HL-60 (cell line): ENCODE data around the gene CARM1.

ENCODE experiments used
- DNase-seq, 2 experiments: peaks; one replicate each; pipeline ENCODE4 v3.0.0-alpha.2; 2010 to 2020; ENCODE audit warnings: low read depth in 1 of 2, low spot score in 1 of 2
- H3K27ac ChIP-seq: fragments of 250-450 bp; sonication (Bioruptor Pico); replicated peaks from 2 replicates; pipeline ENCODE4 v1.5.1; 2020; ENCODE audit warnings: mild to moderate bottlenecking, moderate library complexity
- H3K27me3 ChIP-seq: fragments of 250-450 bp; sonication (Bioruptor Pico); 2 replicates; pipeline ENCODE4 v1.5.1; 2021; ENCODE audit warnings: mild to moderate bottlenecking, moderate library complexity; ENCODE audit not compliant: insufficient read depth, poor library complexity, severe bottlenecking
- H3K4me3 ChIP-seq: replicated peaks from 2 replicates; pipeline ENCODE4 v1.5.1; 2011; ENCODE audit warnings: mild to moderate bottlenecking, control low read depth, low read length; ENCODE audit not compliant: insufficient read depth
- GABPA ChIP-seq: IDR thresholded peaks from 2 replicates; pipeline ENCODE4 v1.6.1; 2012; ENCODE audit warnings: low read depth
- POLR2AphosphoS5 ChIP-seq: IDR thresholded peaks from 2 replicates; pipeline ENCODE4 v1.6.1; 2012; ENCODE audit warnings: low read depth
- SPI1 ChIP-seq: IDR thresholded peaks from 2 replicates; pipeline ENCODE4 v1.6.1; 2012; ENCODE audit warnings: low read depth, mild to moderate bottlenecking, borderline replicate concordance
- TF ChIP-seq, protein P1 (sequence below): IDR thresholded peaks from 2 replicates; pipeline ENCODE4 v1.6.1; 2012; ENCODE audit warnings: low read depth; ENCODE audit not compliant: insufficient replicate concordance
- TF ChIP-seq, protein P2 (sequence below): IDR thresholded peaks from one replicate; pipeline ENCODE4 v1.5.1; 2011; ENCODE audit warnings: low read length, control low read depth, inconsistent platforms; ENCODE audit not compliant: insufficient read depth

The CARM1 gene

GRCh38 chr19:10888421-10888866, 17.1 kb downstream of the CARM1 start:
- H3K4me3 ChIP-seq: no peak overlapping the region
- no peak for DNase-seq
- TF ChIP-seq SPI1: no peak
- no peak for TF ChIP-seq POLR2AphosphoS5
- TF ChIP-seq, protein P1, sequence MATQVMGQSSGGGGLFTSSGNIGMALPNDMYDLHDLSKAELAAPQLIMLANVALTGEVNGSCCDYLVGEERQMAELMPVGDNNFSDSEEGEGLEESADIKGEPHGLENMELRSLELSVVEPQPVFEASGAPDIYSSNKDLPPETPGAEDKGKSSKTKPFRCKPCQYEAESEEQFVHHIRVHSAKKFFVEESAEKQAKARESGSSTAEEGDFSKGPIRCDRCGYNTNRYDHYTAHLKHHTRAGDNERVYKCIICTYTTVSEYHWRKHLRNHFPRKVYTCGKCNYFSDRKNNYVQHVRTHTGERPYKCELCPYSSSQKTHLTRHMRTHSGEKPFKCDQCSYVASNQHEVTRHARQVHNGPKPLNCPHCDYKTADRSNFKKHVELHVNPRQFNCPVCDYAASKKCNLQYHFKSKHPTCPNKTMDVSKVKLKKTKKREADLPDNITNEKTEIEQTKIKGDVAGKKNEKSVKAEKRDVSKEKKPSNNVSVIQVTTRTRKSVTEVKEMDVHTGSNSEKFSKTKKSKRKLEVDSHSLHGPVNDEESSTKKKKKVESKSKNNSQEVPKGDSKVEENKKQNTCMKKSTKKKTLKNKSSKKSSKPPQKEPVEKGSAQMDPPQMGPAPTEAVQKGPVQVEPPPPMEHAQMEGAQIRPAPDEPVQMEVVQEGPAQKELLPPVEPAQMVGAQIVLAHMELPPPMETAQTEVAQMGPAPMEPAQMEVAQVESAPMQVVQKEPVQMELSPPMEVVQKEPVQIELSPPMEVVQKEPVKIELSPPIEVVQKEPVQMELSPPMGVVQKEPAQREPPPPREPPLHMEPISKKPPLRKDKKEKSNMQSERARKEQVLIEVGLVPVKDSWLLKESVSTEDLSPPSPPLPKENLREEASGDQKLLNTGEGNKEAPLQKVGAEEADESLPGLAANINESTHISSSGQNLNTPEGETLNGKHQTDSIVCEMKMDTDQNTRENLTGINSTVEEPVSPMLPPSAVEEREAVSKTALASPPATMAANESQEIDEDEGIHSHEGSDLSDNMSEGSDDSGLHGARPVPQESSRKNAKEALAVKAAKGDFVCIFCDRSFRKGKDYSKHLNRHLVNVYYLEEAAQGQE: no peak
- TF ChIP-seq GABPA: no peak
- TF ChIP-seq, protein P2, sequence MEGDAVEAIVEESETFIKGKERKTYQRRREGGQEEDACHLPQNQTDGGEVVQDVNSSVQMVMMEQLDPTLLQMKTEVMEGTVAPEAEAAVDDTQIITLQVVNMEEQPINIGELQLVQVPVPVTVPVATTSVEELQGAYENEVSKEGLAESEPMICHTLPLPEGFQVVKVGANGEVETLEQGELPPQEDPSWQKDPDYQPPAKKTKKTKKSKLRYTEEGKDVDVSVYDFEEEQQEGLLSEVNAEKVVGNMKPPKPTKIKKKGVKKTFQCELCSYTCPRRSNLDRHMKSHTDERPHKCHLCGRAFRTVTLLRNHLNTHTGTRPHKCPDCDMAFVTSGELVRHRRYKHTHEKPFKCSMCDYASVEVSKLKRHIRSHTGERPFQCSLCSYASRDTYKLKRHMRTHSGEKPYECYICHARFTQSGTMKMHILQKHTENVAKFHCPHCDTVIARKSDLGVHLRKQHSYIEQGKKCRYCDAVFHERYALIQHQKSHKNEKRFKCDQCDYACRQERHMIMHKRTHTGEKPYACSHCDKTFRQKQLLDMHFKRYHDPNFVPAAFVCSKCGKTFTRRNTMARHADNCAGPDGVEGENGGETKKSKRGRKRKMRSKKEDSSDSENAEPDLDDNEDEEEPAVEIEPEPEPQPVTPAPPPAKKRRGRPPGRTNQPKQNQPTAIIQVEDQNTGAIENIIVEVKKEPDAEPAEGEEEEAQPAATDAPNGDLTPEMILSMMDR: no peak
- no peaks in the 10 kb centered on the region for H3K27me3 ChIP-seq
- H3K27ac ChIP-seq: no peak overlapping the region

- TF ChIP-seq SPI1 (no peak), POLR2AphosphoS5 (no peak), GABPA (no peak)
- TF ChIP-seq, protein P1: no peak
- TF ChIP-seq, protein P2: no peak
- no peak overlapping the region for H3K27ac ChIP-seq
- no peaks in the 10 kb centered on the region for H3K27me3 ChIP-seq
- no peak overlapping the region for H3K4me3 ChIP-seq
- DNase-seq: no peak
These were observed 18.5 kb downstream of the CARM1 start for GRCh38 chr19:10889880-10890279.

GRCh38 chr19:10891405-10892086, 20.2 kb downstream of the CARM1 start:
- H3K27me3 ChIP-seq: no peaks in the 10 kb centered on the region
- no peak for DNase-seq
- H3K27ac ChIP-seq: no peak overlapping the region
- H3K4me3 ChIP-seq: no peak overlapping the region
- TF ChIP-seq GABPA (no peak), POLR2AphosphoS5 (no peak)
- TF ChIP-seq, protein P1: no peak
- TF ChIP-seq, protein P2: no peak
